IPS-NIHi7 (cell line): Measurements from ENCODE around the gene NLRP8.
"Not testable (repeated sequence)": the region's sequence is repeated elsewhere in the genome, so short reads cannot be mapped to it uniquely, and the experiment has no call there.

Source experiments
- DNase-seq: peaks from one replicate; pipeline ENCODE4 v3.0.0; 2012; ENCODE audit warnings: mixed read lengths; ENCODE audit errors: extremely low spot score

The NLRP8 gene

DNA sequence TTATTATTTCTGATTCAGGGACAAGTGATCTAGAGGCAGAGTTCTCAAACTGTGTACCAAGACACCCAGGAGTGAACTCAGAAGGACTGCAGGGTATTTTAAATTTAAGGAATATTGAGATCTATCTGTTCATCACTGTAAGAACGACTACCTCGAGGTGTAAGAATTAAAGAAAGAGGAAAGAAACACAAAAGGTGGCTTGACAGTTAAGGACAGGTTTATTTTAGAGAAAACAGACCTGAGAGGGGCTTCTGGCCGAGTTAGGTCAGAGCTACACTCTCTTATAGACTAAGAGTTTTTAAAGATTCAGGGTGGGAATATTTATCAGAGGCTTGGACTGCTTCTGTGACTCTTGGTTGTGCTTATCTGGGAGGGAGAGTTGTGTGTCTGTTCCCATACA lies 26.4 kb downstream of the NLRP8 start:
- DNase-seq, result no peak

DNA sequence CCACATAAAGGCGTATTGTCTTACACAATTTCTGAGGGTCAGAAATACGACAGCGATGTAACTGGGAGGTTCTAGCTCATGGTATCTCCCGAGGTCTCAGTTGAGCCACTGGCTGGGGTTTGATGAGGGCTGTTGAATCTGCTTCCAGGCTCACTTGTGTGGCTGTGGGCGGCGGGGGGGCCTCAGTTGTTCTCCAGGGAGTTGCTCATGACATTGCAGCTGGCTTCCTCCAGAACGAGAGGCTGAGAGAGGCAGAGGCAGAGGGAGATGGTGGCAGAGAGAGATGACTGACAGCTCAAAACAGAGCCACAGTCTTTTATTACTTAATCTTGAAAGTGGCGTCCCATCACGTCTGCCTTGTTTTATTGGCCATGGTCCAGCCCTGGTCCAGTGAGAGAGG lies 32.8 kb downstream of the NLRP8 start:
- no peak for DNase-seq

DNA sequence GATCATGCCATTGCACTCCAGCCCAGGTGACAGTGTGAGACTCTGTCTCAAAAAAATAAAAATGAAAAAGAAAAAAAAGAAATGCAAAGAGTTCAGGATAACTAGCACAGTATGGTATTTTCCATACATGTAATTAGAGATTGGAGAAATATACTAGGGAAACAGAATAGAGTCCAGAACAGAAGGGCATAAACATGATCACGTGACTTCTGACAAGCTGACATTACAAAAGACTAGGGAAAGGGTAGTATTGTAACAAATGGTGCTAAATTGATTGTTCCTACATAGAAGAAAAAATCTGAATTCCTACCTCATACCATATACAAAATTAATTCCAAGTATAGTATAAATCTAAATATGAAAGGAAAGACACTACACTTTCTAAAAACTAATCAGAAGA lies 37.6 kb downstream of the NLRP8 start:
- no peak for DNase-seq

DNA sequence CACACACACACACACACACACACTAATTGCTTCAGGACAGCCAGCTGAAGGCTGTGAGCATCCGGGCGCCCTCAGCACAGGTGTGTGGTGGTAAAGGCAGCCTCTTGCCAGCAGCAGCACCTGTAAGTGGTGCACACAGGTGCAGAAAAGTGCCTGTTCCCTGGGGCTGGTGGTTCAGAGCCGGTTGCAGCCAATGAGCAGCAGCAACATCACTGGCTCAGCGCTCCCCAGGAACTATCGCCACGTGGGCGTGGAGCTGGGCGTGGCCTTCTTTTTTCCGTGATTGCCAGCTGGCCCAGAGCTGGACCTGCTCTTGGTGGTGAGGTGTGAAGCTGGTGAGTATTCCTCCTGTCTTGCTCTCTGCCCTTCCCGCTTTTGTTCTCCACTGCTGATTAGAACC lies 38.9 kb downstream of the NLRP8 start, which contains the start of gene NLRP5:
NLRP5 (plus strand) TSS at position 289 of the 400 bp plus-strand sequence.
- DNase-seq, result no peak

GRCh38 chr19:55990831-55991230 lies 43.2 kb downstream of the NLRP8 start:
- DNase-seq, result no peak

DNA sequence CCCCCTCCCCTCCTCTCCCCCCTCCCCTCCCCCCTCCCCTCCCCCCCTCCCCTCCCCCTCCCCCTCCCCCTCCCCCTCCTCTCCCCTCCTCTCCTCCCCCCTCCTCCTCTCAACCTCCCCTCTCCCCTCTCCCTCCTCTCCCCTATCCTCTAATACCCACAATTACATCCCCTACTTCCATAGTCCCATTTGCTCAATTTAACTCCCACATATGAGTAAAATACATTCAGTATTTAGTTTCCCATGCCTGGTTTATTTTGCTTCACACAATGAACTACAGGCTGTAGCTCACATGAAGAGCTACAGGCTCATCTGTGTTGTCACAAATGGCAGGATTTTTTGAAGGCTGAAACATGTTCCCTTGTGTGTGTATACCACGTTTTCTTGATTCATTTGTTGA lies 45.9 kb downstream of the NLRP8 start:
- no peak for DNase-seq

DNA sequence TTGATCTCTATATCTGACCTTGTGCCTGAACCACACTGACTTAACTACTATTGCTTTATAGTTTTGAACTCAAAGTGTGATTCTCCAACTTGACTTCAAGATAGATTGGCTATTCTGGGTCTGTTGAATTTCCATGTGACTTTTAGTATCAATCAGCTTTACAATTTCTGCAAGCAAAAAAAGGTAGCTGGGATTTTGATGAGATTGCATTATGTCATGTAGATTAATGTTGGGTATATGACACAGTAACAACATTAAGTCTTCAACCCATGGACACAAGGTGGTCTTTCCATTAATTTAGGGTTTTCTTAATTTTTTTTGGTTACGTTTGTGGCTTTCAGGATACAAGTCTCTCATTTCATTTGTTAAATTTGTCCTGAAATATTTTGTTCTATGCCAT lies 67.1 kb downstream of the NLRP8 start:
- no peak for DNase-seq

GRCh38 chr19:56015756-56016155 lies 68.1 kb downstream of the NLRP8 start:
- no peak for DNase-seq

DNA sequence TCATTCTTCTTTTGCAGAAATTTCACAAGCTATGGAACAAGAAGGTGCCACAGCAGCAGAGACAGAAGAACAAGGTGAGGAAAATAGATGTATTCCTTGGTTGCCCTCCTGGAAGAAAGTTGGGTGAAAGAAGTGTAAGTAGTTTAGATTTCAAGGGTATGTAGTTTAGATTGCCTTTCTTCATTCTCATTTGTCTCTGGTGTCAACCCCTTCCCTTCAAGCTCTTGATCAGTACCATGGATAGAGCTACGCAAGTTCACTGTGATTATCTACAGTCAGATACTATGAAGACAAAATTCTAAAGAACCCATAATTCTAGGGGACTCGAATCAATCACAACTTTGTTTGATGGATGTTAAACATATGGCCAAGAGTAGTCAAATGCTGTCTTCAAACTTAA lies 71.7 kb downstream of the NLRP8 start:
- not testable (repeated sequence) for DNase-seq

- not testable (repeated sequence) for DNase-seq
These were observed 72.8 kb downstream of the NLRP8 start for GRCh38 chr19:56020355-56020975.

DNA sequence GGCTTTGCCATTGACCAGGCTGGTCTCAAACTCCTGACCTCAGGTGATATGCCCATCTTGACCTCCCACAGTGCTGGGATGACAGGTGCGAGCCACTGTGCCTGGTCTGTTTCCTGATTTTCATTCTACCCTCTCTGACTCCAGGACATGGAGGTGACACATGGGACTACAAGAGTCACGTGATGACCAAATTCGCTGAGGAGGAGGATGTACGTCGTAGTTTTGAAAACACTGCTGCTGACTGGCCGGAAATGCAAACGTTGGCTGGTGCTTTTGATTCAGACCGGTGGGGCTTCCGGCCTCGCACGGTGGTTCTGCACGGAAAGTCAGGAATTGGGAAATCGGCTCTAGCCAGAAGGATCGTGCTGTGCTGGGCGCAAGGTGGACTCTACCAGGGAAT lies 79.1 kb downstream of the NLRP8 start:
- no peak for DNase-seq
